K562 (cell line): ENCODE data around the gene TLN1. TPM values are rescaled to one million over a fixed set of nuclear protein-coding genes. Genes with fewer than 3 reads are reported as not detected.

ENCODE experiments used
- EZH2 ChIP-seq: IDR thresholded peaks from 2 replicates; pipeline ENCODE4 v1.6.1; 2012; ENCODE audit warnings: low read depth, mild to moderate bottlenecking, inconsistent platforms, low read length, borderline replicate concordance
- GABPA ChIP-seq: fragments of 200-800 bp; sonication (Bioruptor generic); conservative IDR thresholded peaks from 2 replicates; pipeline ENCODE4 v1.6.1; 2016; ENCODE audit warnings: low read depth, missing genetic modification characterization, missing compliant biosample characterization
- HNRNPUL1 ChIP-seq: fragments of 200-400 bp; formaldehyde crosslinking; IDR thresholded peaks from 2 replicates; pipeline ENCODE4 v1.6.1; 2017; ENCODE audit warnings: low read length
- KDM1A ChIP-seq, 2 experiments: fragments of 450-650 bp; IDR thresholded peaks; 2 replicates each; pipeline ENCODE4 v1.6.1; 2016; ENCODE audit warnings: mild to moderate bottlenecking in 2 of 2
- MED1 ChIP-seq: sonication (generic); formaldehyde crosslinking; IDR thresholded peaks from 2 replicates; pipeline ENCODE4 v1.8.1; 2023; ENCODE audit warnings: missing genetic modification reagents, borderline replicate concordance
- MTA3 ChIP-seq: fragments of 450-650 bp; formaldehyde crosslinking; IDR thresholded peaks from 2 replicates; pipeline ENCODE4 v1.6.1; 2017; ENCODE audit warnings: mild to moderate bottlenecking, borderline replicate concordance
- MXI1 ChIP-seq: IDR thresholded peaks from 2 replicates; pipeline ENCODE4 v1.6.1; 2011; ENCODE audit warnings: low read depth, mild to moderate bottlenecking, improper control_type of control experiment, low read length
- NCOR1 ChIP-seq: fragments of 450-650 bp; IDR thresholded peaks from 2 replicates; pipeline ENCODE4 v1.6.1; 2016; ENCODE audit warnings: mild to moderate bottlenecking, moderate library complexity
- NFRKB ChIP-seq: fragments of 450-650 bp; IDR thresholded peaks from 2 replicates; pipeline ENCODE4 v1.6.1; 2016; ENCODE audit warnings: low read depth
- PML ChIP-seq: IDR thresholded peaks from 2 replicates; pipeline ENCODE4 v1.6.1; 2012; ENCODE audit warnings: low read length, inconsistent platforms
- RCOR1 ChIP-seq, 2 experiments: IDR thresholded peaks; 2 replicates each; pipeline ENCODE4 v1.6.1; 2012; ENCODE audit warnings: low read depth in 2 of 2, low read length in 2 of 2, borderline replicate concordance in 1 of 2, improper control_type of control experiment in 1 of 2
- SNIP1 ChIP-seq: fragments of 450-650 bp; IDR thresholded peaks from 2 replicates; pipeline ENCODE4 v1.7.1; 2017; ENCODE audit warnings: low read depth, mild to moderate bottlenecking
- TRIM24 ChIP-seq, 2 experiments: fragments of 450-650 bp; IDR thresholded peaks; 2 replicates each; pipeline ENCODE4 v1.6.1; 2016
- TSC22D4 ChIP-seq: fragments of 450-650 bp; IDR thresholded peaks from 2 replicates; pipeline ENCODE4 v1.6.1; 2016; ENCODE audit warnings: missing genetic modification characterization, missing biosample characterization, control low read depth
- ZNF124 ChIP-seq: sonication (generic); formaldehyde crosslinking; IDR thresholded peaks from 2 replicates; pipeline ENCODE4 v1.8.1; 2022; ENCODE audit warnings: missing genetic modification reagents
- ZNF431 ChIP-seq: sonication (generic); formaldehyde crosslinking; IDR thresholded peaks from 2 replicates; pipeline ENCODE4 v1.8.0; 2022; ENCODE audit warnings: mild to moderate bottlenecking, missing genetic modification reagents
- ZNF778 ChIP-seq: fragments of 450-650 bp; formaldehyde crosslinking; IDR thresholded peaks from 2 replicates; pipeline ENCODE4 v1.4.0; 2020; ENCODE audit warnings: mild to moderate bottlenecking, moderate library complexity
- polyA plus RNA-seq, 8 experiments: library from polyadenylated mRNA; depleted of rRNA in 4 of 8; stranded (reverse) in 5 of 8; unstranded in 3 of 8; fragments of >200 nt; fragmentation: Nextera tagmentation in 2 of 8; fragmentation: Illumina TruSeq in 1 of 8; extraction: Ambion mirVana in 2 of 8; extraction: Trizol in 1 of 8; gene quantifications; 2 replicates each; pipeline versions ENCODE4 v1.2.1 to v1.2.3, GENCODE V29; 2011 to 2014; ENCODE audit warnings: inconsistent platforms in 1 of 8, missing spikeins in 1 of 8
- total RNA-seq, 7 experiments: library from RNA; depleted of rRNA in 6 of 7; stranded (reverse); fragments of >200 nt in 6 of 7; fragmentation: Illumina TruSeq in 2 of 7; extraction: Trizol in 2 of 7; gene quantifications; 2 replicates each; pipeline versions ENCODE4 v1.2.1 to v1.2.3, GENCODE V29; 2011 to 2021; ENCODE audit warnings: low replicate concordance in 1 of 7
- TF ChIP-seq, protein P1 (sequence below): fragments of 450-650 bp; formaldehyde crosslinking; IDR thresholded peaks from 2 replicates; pipeline ENCODE4 v1.4.0; 2020; ENCODE audit warnings: mild to moderate bottlenecking
- TF ChIP-seq, protein P2 (sequence below): sonication (generic); formaldehyde crosslinking; IDR thresholded peaks from 2 replicates; pipeline ENCODE4 v1.8.1; 2022; ENCODE audit warnings: missing genetic modification reagents
- TF ChIP-seq, protein P3 (sequence below): sonication (generic); formaldehyde crosslinking; IDR thresholded peaks from 2 replicates; pipeline ENCODE4 v1.8.0; 2022; ENCODE audit warnings: missing genetic modification reagents, mild to moderate bottlenecking, moderate library complexity, borderline replicate concordance
- TF ChIP-seq, protein P4 (sequence below): sonication (generic); formaldehyde crosslinking; IDR thresholded peaks from 2 replicates; pipeline ENCODE4 v1.8.0; 2022; ENCODE audit warnings: missing genetic modification reagents, mild to moderate bottlenecking, borderline replicate concordance

Gene TLN1
- total and polyA plus RNA-seq, 9 of the 15 experiments (the other 6 are each of a cell fraction or from before 2014, with no cell fraction given): 3.6 to 240 (median 54.8) TPM

DNA sequence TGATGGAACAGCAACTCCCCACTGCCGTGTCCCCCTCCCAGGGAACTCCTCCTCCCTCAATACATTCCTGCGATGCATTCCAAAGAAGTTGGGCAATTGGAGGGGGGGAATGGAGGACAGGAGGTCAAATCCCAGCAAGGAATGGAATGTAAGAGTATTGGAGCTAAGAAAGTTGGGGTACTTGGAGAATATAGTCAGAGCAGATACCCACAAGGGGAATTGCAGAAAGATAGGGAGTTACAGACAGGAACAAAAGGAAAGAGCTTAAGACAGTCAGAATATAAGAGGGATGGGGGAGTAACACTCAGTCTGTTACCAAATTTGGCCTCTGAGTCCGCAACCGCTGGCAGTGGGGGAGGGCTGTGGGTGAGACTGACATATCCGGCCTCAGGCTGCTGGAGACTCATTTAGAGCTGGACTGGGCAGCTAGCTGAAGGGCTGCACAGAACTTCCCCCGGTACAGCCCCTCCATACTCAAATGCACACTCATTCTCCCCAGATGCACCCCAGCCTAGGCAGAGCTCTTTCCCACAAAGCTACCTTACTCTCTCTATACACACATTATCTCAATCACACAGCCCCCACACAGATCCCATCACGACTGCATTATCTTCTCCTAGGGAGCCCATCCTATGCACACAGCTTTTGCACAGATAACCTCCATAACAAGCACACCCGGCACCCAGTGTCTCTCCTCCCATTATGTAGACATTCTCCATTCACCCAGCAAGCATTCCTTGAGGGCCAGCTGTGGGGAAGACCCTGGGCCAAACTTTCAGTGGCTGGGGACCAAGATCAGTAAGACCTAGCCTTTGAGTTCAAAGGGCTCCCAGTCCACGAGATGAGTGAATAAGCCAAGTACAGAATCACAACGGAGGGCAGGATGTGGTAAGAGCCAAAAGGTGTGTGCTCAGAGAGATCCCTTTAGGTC, 3.7 kb downstream of the TLN1 start (continued):
- TF ChIP-seq, protein P1, sequence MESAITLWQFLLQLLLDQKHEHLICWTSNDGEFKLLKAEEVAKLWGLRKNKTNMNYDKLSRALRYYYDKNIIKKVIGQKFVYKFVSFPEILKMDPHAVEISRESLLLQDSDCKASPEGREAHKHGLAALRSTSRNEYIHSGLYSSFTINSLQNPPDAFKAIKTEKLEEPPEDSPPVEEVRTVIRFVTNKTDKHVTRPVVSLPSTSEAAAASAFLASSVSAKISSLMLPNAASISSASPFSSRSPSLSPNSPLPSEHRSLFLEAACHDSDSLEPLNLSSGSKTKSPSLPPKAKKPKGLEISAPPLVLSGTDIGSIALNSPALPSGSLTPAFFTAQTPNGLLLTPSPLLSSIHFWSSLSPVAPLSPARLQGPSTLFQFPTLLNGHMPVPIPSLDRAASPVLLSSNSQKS (CRISPR knock-in tag): no peak
- no peak for TF ChIP-seq ZNF124 (CRISPR knock-in tag)
- no peak for TF ChIP-seq ZNF778 (CRISPR knock-in tag)
- TF ChIP-seq, protein P2, sequence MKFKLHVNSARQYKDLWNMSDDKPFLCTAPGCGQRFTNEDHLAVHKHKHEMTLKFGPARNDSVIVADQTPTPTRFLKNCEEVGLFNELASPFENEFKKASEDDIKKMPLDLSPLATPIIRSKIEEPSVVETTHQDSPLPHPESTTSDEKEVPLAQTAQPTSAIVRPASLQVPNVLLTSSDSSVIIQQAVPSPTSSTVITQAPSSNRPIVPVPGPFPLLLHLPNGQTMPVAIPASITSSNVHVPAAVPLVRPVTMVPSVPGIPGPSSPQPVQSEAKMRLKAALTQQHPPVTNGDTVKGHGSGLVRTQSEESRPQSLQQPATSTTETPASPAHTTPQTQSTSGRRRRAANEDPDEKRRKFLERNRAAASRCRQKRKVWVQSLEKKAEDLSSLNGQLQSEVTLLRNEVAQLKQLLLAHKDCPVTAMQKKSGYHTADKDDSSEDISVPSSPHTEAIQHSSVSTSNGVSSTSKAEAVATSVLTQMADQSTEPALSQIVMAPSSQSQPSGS (CRISPR knock-in tag): no peak
- TF ChIP-seq, protein P3, sequence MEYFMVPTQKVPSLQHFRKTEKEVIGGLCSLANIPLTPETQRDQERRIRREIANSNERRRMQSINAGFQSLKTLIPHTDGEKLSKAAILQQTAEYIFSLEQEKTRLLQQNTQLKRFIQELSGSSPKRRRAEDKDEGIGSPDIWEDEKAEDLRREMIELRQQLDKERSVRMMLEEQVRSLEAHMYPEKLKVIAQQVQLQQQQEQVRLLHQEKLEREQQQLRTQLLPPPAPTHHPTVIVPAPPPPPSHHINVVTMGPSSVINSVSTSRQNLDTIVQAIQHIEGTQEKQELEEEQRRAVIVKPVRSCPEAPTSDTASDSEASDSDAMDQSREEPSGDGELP (CRISPR knock-in tag): peak; percentile 52; the same call in 1 of the 2 replicates
- TF ChIP-seq MXI1: 0 out of 2 replicates have a peak, but pooled peaks have one; percentile 11
- TF ChIP-seq GABPA (tag): 0 out of 2 replicates have a peak, but pooled peaks have one; percentile 49
- no peak for TF ChIP-seq TSC22D4 (tag)
- TF ChIP-seq KDM1A (IDR thresholded peaks at IDR 0.05): peak; percentile 77 to 90
- peak; percentile 77 for TF ChIP-seq PML
- TF ChIP-seq NCOR1: peak; percentile 96
- TF ChIP-seq MED1 (CRISPR knock-in tag): no peak
- peak; percentile 77; the same call in 1 of the 2 replicates for TF ChIP-seq NFRKB
- no peak for TF ChIP-seq ZNF431 (CRISPR knock-in tag)
- peak; percentile 59; the same call in 1 of the 2 replicates for TF ChIP-seq MTA3
- TF ChIP-seq, protein P4, sequence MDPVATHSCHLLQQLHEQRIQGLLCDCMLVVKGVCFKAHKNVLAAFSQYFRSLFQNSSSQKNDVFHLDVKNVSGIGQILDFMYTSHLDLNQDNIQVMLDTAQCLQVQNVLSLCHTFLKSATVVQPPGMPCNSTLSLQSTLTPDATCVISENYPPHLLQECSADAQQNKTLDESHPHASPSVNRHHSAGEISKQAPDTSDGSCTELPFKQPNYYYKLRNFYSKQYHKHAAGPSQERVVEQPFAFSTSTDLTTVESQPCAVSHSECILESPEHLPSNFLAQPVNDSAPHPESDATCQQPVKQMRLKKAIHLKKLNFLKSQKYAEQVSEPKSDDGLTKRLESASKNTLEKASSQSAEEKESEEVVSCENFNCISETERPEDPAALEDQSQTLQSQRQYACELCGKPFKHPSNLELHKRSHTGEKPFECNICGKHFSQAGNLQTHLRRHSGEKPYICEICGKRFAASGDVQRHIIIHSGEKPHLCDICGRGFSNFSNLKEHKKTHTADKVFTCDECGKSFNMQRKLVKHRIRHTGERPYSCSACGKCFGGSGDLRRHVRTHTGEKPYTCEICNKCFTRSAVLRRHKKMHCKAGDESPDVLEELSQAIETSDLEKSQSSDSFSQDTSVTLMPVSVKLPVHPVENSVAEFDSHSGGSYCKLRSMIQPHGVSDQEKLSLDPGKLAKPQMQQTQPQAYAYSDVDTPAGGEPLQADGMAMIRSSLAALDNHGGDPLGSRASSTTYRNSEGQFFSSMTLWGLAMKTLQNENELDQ: no peak
- peak; percentile 47 to 90; a peak in 3 of 4 replicates for TF ChIP-seq RCOR1 (IDR thresholded peaks at IDR 0.05; ENCODE audit: borderline replicate concordance in 1 of 2, low read depth in 2 of 2, low read length in 2 of 2)
- no peak for TF ChIP-seq SNIP1
- no peak for TF ChIP-seq EZH2
- TF ChIP-seq HNRNPUL1: no peak
- TF ChIP-seq TRIM24 (IDR thresholded peaks at IDR 0.05): peak; percentile 78 to 85
